HG03558 (cell line): ENCODE measurements around the gene OVAAL.

Experiments used
- ATAC-seq: cut with Tn5 transposase; IDR thresholded peaks from one replicate; pipeline ENCODE4 v1.9.1; 2021; ENCODE audit warnings: moderate number of reproducible peaks; ENCODE audit not compliant: unreplicated experiment; ENCODE audit errors: extremely low read depth

The OVAAL gene

DNA sequence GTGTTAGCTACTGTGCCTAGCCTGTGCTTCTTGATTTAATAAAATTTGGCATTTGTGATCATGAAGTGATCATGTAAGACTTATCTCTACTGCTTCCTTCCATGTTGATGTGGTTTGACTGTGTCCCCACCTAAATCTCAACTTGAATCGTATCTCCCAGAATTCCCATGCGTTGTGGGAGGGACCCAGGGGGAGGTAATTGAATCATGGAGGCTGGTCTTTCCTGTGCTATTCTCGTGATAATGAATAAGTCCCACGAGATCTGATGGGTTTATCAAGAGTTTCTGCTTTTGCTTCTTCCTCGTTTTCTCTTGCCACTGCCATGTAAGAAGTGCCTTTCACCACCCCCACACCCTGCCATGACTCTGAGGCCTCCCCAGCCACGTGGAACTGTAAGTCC is at the start of gene OVAAL:
Gene OVAAL, plus strand, starts transcription at position 301 of the 400 bp plus-strand sequence.
- ATAC-seq = no peak

GRCh38 chr1:180510882-180511281 is 47.9 kb upstream of the OVAAL start:
- no peak for ATAC-seq

GRCh38 chr1:180513531-180513930 is 45.2 kb upstream of the OVAAL start:
- no peak for ATAC-seq

DNA sequence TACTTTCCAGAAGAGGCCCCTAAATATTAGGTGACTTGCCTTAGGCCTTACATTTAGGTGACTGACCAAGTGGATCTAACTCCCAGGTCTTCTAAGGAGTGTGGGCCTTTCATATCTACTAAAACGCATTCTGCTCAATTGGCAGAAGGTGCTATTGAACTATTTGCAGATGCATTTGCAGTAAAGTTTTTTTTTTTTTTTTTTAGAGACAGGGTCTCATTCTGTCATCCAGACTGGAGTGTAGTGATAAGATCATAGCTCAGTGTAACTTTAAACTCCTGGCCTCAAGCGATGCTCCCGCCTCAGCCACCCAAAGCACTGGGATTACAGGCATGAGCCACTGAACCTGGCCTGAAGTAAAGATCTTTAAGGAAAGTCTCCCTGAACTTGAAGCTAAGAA is 43.4 kb upstream of the OVAAL start:
- no peak for ATAC-seq

DNA sequence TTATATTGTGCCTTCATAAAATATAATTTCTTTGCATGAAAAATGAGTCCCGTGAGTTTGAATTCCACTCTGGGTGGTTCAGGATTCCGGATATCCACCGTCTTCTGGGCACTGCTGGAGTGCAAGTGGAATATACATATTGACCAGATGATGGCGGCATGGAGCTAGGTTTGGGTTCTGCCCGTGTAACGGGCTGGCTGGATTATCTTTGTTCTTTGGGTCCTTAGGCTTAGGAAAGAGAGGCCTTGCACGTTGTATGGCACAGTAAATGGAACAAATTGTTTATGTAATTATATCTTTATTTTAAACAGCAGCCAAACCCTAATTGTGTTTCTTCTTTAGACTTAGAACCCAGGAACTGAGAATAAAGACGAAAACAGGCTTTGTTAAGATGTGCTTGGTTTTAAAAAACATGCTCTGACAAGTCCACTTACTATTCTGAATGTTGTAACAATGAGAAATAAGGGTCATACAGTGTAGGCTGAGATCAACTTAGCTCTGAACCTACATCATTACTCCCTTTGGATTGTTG is 42.8 kb upstream of the OVAAL start:
- no peak for ATAC-seq

DNA sequence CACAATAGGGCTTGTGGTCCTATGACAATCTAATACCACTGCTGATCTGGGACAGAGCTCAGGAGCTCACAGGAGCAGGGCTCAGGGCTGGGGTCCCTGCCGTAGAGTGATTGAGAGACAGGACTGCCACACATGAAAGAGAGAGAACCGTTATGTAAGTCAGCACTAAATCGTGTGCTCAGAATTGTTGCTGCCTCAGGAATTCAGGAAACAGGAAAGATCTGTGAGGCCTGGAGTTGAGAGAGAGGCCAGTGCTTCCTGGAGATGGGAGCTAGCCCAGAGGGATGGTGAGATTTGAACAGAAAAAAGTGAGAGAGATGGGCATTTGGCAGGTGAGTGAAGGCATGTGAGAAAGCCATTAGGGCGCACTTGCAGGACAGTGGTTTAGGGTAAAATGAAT is 38.9 kb upstream of the OVAAL start:
- no peak for ATAC-seq

DNA sequence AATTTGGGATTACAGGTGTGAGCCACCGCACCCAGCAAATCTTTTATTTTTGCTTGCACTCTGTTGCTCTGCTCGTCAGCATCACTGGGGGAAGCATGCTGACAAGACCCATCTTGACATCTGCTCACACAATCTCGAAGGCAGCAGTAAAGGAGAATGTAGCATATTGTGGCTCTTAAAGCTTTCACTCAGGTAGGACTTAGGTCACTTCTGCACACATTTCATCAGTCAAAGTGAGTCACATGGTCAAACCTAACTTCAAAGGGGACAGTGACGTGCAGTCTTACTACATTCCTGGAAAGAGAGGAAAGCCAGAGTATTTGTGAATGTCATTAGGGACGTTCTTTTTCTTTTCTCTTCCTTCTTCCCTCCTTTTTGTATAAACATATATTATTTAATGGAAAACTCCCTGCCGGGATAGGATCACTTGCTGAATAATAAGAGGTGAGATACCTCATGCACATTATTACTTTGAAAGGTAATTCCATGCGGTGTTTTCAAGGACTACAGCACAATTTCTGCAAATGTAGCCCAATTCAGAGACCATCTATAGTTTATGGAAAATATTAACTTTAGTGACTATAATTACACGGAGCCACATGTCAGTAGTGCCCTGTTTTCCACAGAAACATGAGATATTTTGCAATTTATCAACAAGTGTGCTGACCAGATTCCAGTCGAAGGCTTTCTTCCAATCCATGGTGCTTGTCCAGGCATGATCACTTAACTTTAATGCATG is 37.1 kb upstream of the OVAAL start:
- ATAC-seq = no peak

GRCh38 chr1:180522213-180522515 is 36.6 kb upstream of the OVAAL start:
- no peak for ATAC-seq

DNA sequence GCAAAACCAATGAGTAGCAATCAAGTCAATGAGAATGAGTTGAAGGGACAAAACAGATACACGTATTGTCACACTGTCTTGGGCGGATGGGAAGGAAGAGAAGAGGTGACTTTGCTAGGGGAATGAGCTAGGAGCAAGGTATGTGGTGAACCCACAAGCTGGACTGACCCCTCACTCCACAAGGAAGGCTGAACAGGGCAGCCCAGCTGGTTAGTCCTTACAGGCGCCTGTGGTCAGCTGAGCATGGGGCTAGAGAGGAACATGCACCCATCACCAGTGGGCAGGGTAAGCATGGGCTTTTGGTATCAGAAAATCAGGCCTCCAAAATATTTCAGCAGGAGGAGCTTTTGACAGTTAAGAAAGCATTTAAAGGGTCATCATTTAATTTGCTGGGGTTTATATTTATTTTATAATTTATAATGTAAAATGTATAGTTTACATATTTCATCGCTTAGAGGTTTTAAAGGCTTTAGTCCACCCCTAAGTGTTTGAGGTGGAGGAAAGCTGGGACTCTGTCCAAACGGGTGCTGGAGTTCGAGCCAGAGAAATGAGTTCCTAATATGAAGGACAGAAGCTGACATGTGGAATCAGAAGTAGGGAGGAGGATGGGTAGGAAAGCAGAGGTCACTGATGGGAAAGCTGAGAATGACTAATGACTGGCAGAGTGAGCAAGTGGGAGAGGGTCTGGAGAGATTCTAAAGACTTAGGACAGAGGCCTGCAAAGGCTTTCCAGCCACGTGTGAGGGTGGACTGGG is 34.4 kb upstream of the OVAAL start:
- ATAC-seq = no peak

DNA sequence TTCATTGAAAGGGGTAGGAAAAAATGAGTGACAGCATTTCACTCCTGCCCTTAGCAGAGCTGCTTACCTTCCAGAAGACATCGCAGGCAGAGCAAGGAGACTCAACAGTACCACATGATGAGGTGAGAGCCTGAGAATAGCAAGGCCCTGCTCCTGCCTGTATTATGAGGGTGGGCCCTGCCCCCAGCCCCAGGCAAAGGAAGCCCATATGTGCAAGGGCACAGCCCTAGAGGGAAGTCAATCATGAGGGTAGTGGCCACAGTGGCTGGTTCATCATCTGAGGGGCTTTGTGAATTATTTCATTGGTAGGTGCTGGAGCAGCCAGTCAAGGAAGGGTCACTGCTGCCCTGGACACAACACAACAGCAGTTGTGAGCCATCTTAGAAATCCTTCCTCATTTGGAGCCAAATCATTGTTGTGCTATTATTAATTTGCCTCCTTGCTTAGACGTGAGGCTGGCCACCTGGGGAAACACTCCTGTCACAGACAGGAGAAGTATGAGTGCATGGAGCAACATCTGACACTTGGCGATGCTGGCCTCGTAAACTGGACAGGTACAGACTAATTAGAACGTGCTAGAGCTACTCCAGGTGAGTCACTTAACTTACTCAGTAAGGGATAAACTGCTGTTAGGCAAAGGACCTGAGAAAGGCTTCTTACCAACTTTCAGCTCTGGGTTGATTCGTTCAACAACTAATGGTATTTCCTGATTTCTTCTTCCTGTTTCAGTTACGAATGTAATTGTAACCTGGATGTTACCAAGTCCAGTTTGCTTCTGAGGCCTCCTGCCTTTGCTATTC is 33.6 kb upstream of the OVAAL start:
- no peak for ATAC-seq

GRCh38 chr1:180525715-180526039 is 33.1 kb upstream of the OVAAL start:
- ATAC-seq = no peak

GRCh38 chr1:180527101-180527669 is 31.6 kb upstream of the OVAAL start:
- ATAC-seq = no peak

- ATAC-seq = no peak
These were observed 29.8 kb upstream of the OVAAL start for GRCh38 chr1:180528868-180529470.

DNA sequence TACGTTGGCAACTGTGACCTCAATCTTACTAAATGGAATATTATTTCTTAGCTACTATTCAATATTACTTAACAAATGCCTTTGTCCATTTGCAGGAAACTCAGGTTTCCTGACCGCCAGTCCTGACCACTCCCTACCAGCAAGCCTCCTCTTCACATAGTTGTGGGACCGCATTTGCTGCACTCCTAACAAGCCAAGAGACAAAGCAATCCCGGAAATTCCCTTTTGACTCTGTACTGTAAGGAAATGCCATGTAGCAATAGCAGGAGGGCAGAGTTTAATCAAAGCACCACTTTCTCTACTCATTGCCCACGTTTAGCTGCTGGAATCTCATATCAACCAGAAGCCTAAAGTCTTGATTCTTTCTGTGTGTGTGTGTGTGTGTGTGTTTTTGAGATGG is 28.3 kb upstream of the OVAAL start:
- ATAC-seq = no peak

- ATAC-seq = no peak
These were observed 25.9 kb upstream of the OVAAL start for GRCh38 chr1:180532854-180533253.

GRCh38 chr1:180533266-180533987 is 25.3 kb upstream of the OVAAL start:
- ATAC-seq = no peak

DNA sequence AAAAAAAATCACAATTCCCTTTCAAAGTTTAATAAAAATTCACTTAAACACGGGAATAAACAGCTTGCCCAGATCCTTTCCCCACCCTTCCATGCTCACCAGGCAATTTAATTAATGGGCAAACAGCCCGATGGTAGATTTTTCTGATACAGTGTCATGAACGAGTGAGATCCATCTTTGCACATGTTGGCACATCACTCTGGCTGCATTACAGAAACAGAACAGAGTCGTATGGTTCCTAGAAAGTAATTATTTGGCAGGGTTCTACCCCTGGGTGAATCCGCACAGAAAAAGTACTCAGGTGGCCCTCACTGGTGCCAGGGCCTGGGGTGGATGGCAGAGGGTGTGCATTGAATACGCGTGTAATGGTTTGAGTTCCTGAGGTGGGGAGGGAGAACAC is 24.6 kb upstream of the OVAAL start:
- no peak for ATAC-seq

DNA sequence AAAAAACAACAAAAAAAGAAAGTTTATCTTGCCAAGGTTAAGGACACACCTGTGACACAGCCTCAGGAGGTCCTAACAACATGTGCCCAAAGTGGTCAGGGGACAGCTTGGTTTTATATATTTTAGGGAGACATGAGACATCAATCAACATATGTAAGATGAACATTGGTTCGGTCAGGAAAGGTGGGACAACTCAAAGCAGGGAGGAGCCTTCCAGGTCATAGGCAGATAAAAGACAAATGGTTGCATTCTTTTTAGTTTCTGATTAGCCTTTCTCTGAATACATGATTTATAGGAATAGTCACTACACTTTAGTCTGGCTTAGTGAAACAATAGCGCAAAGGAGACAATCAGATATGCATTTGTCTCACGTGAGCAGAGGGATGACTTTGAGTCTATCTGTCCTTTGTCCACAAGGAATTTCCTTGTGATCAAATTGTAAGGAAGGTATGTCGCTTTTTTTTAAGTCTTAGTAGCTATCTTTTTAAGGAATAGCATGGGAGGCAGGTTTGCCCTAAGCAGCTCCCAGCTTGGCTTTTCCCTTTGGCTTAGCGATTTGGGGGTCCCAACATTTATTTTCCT is 23.3 kb upstream of the OVAAL start:
- no peak for ATAC-seq

DNA sequence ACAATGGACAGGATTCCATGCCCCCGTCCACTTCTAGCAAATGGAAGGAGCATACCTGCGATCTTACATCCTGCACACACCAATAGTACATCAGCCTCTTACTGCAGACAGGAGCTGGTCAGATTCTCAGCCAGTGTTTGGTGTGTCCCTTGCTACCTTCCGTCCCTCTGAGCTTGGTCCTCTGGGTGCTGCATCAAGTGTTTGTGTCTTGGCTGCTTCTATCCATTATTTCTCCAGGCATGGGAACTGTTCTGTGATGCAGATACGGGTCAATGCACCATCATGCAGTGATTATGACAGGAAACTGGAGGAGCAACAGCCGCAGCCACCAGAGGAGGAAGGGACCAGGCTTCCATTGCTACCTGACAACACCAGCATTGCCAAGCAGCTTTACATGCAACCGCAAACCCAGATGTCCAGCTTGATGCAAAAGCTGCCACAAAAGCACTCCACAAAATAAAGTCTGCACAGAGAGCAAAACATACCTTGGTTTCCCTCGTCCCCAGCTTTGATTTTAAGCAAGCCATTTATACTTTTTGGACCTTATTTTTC is 21.9 kb upstream of the OVAAL start:
- no peak for ATAC-seq
